GM21619 (cell line): ENCODE results near the gene CRYGD.
"Not testable (repeated sequence)": the region's sequence is repeated elsewhere in the genome, so short reads cannot be mapped to it uniquely, and the experiment has no call there.

Experiments used
- ATAC-seq: cut with Tn5 transposase; IDR thresholded peaks from one replicate; pipeline ENCODE4 v1.9.1; 2021; ENCODE audit not compliant: unreplicated experiment

Gene CRYGD

DNA sequence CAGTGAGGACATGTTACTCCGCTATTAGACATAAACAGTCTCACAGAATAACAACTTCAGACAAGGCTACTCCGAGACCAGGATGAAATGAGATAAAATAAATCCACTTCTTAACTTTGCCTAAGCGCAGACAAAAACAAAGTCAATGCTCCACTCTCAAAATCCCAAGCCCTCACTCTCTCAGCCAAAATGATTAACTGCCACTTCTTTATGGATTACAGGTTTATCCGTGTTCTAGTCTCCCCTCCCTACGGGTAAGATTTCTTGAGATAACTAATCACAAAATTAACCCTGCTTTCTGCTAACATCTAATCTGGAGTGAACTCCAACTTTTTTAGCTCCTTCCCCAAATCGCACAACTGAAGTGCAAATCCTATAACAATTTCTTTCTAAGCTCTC is 6.4 kb upstream of the CRYGD start:
- no peak for ATAC-seq

DNA sequence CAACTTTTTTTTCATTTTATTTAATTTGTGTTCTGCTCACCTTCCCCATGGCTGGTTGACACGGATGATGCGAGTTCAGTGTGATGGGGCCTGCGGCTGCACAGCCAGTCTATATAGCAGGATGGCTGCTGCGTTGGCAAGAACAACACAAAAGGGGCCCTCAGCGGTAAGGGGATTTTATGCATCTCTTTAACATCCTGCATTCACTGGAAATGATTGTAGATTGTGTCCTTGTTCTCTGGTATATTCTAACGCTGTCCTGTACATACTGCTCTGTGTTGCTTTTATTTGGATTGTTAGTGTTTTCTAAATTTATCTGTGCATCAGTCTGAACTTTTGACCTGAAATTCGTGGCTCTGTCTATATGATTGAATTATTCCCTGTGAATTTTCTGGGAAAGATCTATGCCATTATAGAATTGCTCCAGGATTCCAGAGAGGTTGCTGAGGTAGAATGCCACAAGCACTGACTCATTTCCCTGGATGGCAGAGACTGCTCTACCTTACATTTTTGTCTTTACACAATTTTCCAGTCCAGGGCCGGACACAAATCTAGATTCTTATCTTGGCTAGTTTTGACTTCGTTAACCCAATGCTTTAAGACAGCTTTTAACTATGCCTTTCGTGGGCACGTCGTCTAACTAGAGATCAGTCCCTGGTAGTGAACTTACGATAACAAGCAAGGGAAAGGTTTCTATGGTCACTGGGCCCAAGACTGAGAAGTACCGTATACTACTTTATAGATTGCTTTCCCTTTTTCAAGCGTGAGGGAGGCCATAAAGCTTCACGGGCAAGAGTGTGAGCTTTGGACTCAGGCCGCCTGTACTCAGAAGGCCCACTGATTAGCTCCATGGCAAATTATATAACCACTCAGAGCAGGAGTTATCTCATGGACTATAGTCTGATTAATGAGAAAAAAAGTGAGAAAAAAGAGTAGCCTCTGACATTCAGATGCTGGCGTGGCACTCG is 5.7 kb upstream of the CRYGD start, which contains the start of gene CRYGC:
CRYGC (minus strand) TSS at position 85 of the 968 bp plus-strand sequence; CDS start at position 49, 36 bp downstream.
- ATAC-seq, result no peak

DNA sequence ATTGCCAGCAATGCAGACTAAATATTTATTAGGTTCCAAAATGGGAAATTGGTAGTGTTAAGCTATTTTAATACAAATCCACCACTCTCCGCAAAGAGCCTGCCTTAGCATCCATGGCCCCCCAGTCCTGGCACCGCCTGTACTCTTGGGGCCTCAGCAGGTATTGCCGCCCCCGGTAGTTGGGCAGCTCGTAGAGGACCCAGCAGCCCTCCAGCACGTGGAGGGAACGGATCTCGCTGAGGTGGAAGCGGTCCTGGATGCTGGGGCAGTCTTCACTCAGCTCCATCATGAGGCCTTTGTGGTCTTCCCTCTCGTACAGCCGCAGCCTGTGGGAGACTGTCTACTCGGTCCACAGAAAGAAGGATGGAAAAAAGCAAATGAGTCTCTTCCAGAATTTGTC is 3.8 kb upstream of the CRYGD start:
- ATAC-seq, result no peak

DNA sequence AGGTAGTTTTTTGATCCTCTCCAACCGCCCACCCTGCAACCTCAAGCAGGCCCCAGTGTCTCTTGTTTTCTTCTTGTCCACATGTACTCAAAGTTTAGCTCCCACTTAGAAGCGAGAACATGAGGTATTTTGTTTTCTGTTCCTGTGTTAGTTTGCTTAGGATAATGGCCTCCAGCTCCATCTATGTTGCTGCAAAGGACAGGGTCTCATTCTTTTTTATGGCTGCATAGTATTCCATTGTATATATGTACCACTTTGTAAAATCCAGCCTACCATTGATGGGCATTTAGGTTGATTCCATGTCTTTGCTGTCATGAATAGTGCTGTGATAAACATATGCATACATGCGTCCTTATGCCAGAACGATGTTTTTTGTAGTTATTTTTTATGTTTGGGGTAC is 2.8 kb upstream of the CRYGD start:
- no peak for ATAC-seq

DNA sequence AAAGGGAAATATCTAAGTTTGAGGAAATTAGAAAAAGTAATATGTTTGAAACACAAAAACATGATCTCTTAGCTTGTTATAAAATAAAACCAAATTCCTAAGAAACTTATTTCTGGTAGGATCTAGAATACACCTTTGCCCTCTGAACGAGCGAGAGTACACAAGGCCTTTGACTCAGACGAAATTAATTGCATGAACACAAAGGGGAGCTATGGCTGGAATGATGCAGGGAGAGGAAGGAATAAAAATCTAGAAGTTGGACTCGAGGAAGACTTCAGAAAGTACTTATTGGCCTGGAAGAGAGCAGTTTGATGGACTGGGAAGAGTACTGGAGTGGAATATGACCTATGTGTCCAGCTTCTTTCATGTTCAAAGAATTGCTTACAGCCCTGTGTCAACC is 927 bp upstream of the CRYGD start:
- no peak for ATAC-seq

DNA sequence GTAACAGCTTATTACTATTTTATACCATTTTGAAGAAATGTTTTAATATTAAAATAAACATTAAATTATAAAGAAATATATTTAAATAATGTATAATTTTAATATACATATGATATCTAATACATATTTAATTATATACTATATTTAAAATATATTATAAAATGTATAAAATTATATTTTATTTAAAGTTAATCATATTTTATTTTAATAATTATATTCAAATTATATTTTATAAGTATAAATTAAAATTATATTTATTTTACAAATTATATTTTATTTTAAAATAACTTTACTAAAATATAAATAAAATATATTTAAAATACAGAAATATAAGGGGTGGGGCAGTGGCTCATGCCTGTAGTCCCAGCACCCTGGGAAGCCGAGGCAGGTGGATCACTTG is 2.1 kb downstream of the CRYGD start:
- no peak for ATAC-seq

DNA sequence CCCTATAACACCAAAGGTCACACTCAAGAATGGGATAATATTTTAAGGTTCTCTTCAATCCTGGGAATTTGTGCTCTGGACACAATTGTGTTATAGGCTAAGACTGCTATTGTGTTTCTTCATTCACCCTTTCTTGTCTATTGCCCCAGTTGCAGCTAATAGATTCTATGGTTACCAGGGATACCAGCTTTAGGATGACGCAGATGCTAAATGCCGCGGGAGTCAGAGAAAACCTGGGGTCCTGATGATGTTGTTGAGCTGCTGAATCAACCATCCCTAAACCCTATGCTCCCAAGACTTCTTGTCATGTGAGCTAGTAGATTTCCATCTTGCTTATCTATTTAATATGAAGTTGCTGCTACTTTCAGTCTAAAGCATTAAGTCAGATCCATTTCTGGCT is 5.4 kb downstream of the CRYGD start:
- no peak for ATAC-seq

DNA sequence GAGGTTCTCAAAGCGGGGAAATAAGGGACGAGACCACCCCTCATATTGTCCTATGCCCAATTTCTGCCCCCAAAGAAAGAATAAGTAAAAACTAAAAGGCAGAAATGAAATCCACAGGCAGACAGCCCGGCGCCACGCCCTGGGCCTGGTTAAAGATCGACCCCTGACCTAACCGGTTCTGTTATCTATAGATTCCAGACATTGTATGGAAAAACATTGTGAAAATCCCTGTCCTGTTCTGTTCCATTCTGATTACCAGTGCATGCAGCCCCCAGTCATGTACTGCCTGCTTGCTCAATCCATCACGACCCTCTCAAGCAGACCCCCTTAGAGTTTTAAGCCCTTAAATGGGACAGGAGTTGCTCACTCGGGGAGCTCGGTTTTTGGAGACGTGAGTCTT is 6.9 kb downstream of the CRYGD start:
- ATAC-seq, result not testable (repeated sequence)

DNA sequence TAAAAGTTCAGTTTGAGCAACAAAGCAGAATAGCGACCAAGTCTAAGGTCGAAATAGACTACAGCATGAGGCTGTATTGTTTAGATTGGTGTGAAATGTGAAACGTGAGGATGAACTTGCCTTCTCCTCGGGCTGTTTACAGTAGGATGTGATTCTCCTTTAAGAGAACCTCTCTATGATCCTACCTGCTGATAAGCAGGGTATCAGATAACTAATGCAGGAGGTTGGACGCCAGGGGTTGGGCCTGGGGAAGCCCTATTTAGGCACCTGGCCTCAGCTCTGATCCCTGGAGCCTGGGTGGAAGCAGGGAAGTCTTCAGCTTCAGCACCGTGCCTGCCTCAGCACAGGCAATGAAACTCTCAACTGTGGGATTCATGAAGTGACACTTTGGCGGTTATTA is 11.4 kb downstream of the CRYGD start:
- no peak for ATAC-seq

DNA sequence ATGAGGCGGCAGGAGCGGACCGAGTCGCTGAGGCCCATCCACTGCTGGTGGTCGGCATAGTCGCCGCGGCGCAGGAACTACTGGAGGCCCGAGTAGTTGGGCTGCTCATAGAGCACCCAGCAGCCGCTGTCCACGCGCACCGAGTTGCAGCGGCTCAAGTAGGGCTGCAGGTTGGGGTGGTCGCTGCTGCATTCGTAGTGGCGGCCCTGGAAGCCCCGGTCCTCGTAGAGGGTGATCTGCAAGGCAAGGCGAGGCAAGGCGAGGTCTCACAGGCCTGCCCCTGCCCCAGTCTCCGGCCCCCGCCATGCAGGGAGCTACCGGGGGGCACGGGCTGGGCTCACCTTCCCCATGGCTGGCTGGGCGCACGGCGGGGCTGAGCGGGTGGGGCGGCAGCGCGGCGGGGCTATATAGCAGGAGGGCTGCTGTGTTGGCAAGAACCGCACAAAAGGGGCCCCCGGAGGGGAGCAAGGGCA is 12.0 kb downstream of the CRYGD start:
- ATAC-seq, result not testable (repeated sequence)

DNA sequence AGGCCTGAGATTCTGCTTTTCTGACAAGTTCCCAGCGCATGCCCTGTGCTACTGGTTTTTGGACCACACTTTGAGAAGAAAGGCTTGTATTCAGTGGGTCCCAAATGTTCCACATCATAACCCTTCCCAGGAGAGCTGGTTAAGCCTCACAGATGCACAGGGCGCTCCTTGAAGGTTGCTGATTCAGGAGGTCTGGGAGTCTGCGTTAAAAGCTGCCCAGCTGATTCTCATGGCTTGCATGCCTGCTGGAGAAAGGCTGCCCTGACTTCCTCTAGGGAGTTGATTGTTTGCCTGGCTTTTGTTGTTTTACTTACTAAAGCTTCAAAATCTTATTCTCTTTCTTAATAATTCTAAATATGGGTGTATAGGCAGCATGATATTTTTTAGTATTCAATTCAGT is 20.7 kb downstream of the CRYGD start:
- ATAC-seq, result no peak

DNA sequence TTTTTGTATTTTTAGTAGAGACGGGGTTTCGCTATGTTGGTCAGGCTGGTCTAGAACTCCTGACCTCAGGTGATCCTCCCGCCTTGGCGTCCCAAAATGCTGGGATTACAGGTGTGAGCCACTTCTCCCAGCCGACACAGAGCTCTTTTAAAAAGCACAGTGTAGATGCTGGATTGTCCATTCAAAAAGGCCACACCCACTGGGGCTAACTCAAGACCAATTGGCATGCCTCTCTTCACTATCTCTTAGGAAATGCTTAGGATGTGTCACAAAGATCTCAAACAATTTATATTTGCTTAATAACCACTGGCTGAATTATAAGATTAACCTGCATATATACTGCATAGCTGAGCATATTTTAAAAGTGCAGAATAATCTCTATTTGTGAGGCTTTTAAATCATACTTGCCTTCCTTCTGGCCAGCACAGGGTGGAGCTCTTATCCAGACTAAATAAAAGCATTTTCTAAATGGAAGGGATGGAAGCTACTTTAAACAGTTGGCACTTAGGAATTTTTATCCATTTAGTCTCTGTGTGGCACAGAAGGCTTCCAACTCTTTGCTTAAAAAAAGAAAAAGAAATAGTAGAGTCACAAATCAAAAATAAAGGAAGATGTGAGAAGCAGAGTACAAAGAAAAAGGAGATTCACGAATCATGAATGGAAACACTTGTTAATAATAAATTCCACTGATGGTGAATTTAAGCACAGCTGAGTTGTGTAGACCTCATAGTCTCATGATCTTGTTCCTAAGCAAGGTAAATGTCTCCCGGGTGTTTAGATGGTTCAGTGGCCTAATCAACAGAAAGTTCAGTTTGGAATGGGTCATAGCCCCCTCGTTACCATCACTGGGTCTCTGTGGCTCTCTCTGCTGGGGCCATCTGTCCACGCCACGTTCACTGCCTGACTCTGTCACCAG is 22.4 kb downstream of the CRYGD start:
- no peak for ATAC-seq

DNA sequence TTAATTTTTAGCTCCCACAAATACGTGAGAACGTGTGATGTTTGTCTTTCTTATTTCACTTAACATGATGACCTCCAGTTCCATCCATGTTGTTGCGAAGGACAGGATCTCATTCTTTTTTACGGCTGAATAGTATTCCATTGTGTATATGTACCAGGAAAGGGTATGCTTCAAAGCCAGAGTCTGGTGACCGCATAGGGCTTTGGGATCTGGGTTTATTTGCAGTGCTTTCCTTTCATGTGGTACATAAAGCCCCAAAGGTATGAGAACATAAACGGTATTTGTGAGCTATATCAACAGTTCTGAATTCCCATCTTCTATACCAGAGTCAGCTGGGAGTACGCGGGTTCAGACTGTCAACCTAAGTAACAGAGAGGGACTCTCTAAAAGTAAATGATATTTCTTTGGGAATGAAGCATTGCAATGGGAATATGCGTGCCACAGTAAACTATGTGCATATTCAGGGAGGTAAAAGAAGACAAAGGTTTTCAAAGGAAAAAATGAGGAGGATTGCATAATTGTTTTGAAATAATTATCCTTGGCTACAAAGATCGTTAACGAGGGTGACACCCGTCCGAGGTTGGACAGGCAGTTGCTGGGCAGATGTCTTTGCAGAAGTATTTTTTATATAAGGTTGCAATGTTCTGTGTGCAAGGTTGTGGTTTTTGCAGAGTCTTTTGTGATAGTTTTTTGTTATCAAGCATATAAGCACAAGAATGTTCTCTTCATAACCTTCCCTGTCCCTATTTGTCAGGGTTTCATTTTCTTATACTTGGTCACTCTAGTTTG is 24.4 kb downstream of the CRYGD start:
- no peak for ATAC-seq

DNA sequence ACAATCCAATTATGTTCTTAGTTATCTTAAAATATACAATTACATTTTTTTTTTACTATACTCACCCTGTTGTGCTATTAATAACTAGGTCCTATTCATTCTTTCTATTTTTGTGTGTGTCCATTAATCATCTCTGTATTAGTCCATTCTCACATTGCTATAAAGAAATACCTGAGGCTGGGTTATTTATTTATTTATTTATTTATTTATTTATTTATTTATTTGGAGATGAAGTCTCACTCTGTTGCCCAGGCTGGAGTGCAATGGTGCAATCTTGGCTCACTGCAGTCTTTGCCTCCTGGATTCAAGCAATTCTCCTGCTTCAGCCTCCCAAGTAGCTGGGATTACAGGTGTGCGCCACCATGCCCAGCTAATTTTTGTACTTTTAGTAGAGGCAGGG is 25.6 kb downstream of the CRYGD start:
- ATAC-seq, result not testable (repeated sequence)

DNA sequence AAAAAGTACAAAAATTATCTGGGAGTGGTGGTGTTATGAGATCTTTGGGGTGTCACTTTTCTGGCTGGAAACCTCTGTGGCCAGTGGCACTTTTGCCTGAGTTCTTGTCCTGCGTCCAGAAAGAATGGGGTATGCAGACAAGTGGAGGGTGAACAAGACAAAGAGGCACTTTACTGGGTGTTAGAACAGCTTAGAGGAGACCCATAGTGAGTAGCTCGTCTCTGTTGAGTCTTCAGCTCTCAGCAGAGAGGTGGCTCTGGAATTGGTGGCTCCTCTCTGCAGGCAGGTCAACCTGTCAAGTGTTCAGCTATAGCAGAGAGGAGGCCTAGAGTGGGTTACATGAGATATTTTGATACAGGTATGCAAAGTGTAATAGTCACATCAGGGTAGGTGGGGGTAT is 26.1 kb downstream of the CRYGD start:
- no peak for ATAC-seq

DNA sequence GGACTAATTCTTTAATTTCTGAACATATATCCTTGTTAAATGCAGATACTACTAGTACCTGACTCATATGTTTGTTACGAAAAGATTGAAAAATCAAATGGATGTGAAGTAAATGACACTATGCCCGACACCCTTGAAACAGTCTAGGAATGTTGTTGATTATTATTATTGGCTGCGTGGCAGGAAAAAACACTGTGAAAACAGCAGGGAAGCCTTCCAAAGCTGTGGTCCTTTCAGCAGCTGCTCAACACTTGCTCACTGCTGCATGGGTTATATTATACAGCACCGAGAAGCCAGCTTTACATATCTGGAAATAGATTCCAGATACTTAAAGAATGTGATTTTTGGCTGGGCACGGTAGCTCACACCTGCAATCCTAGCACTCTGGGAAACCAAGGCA is 26.5 kb downstream of the CRYGD start:
- ATAC-seq, result no peak

DNA sequence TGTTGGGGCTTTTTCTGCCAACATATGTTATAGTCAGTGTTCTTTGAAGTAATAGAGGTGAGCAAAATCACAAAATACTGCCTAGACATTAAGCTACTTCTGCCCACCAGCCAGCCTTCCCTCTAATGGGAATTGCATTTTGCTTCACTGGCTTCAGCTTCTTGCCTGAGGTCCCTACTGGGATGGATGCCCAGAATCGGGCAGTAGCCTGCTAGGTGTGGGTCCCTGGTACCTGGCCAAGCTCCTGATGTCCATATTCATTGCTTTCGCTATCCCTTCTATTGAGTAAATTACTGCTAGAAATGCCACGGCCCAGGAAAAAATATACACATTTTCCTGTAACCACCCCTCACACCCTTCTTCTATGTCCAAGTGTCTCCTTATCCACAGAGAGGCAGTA is 27.0 kb downstream of the CRYGD start:
- ATAC-seq, result no peak

DNA sequence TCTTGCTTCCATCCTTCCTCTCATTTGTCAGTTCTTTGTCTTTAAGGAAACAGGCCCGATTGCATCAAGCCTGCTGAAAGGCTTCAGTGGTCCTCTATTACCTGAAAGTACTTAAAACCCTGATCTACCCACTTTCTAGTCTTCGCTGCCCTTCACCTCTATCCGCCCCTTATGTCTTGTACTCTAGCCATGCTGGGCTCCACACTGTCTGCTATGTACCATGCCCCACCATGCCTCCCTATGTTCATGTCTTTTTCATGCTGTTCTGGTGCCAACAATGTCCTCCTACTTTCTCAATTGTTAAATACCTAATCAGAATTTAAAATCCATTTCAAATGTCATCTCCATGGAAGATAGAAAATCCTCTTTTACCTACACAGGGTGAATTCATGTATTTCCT is 28.2 kb downstream of the CRYGD start:
- ATAC-seq, result no peak

DNA sequence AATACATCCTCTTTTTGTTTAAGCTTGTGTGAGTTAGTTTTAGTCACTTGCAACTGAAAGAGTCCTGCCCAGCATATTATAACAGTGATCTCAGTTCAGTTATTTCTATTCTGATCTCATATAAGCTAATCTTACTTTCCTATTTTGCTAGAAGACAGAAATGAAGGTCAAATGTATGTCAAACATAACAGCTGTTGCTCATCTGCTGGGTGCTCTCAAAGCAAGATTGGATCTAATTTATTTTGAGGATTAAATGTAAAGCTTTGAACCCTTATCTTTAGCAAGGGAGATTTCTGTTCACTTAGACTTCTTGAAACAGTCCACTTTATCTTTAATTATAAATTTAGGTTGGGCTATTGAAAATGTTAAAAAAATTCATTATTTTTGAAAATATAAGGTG is 31.2 kb downstream of the CRYGD start:
- no peak for ATAC-seq

DNA sequence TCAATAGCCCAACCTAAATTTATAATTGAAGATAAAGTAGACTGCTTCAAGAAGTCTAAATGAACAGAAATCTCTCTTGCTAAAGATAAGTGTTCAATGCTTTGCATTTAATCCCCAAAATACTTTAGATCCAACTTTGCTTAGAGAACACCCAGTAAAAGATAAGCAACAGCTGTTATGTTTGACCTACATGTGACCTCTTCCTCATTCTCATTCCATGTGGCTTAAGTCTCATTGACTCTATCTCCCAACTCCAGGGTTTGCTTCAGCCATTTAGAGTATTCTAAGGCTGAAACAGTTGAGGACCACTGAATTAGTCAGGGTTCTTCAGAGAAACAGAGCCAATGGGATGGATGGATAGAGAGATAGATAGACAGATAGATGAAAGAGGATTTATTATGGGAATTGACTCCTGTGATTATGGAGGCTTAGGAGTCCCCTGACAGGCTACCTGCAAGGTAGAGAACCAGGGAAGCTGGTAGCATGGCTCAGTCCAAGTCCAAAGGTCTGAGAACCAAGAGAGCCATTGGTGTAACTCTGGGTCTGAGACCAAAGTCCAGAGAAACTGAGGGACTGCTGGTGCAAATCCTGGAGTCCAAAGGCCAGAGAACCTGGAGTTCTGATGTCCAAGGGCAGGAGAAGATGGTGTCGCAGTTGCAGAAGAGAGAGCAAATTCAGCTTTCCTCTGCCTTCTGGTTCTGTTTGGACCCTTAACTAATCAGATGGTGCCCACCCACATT is 32.1 kb downstream of the CRYGD start:
- ATAC-seq, result no peak
